NB4 (cell line): Measurements from ENCODE around the gene COMMD8.

Experiments used
- MYC ChIP-seq: IDR thresholded peaks from 2 replicates; pipeline ENCODE4 v1.6.1; 2011; ENCODE audit warnings: low read depth, low read length
- POLR2A ChIP-seq: IDR thresholded peaks from 2 replicates; pipeline ENCODE4 v1.6.1; 2011; ENCODE audit warnings: mild to moderate bottlenecking; ENCODE audit not compliant: insufficient read length; ENCODE audit errors: extremely low read depth
- TF ChIP-seq, protein P1 (sequence below): IDR thresholded peaks from one replicate; pipeline ENCODE4 v1.5.1; 2012; ENCODE audit warnings: low read depth, low read length

DNA sequence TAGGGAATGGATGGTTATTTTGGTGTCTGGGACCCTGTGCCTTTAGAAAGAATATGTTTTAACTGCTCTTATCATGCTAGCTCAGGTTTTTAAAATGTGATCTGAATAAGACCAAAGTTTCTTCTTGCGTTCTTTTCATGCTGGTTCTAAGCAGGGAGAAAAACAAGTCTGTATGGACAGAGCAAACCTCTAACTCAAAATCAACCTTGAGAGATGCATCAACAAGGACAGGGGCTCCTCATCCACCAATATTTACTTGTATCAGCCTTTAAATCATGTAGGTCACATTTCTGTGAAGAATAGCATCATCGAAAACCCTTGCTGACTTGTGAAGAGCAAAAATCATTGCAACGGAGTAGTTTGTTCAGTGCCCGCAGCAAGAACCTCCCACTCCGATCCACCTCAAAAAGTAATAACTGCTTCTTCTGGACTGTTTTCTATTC lies 22.8 kb upstream of the COMMD8 start:
- TF ChIP-seq MYC (no peak), POLR2A (no peak)
- TF ChIP-seq, protein P1, sequence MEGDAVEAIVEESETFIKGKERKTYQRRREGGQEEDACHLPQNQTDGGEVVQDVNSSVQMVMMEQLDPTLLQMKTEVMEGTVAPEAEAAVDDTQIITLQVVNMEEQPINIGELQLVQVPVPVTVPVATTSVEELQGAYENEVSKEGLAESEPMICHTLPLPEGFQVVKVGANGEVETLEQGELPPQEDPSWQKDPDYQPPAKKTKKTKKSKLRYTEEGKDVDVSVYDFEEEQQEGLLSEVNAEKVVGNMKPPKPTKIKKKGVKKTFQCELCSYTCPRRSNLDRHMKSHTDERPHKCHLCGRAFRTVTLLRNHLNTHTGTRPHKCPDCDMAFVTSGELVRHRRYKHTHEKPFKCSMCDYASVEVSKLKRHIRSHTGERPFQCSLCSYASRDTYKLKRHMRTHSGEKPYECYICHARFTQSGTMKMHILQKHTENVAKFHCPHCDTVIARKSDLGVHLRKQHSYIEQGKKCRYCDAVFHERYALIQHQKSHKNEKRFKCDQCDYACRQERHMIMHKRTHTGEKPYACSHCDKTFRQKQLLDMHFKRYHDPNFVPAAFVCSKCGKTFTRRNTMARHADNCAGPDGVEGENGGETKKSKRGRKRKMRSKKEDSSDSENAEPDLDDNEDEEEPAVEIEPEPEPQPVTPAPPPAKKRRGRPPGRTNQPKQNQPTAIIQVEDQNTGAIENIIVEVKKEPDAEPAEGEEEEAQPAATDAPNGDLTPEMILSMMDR = no peak
